Measurements from ENCODE around the gene EIF1AY.
"Not testable (repeated sequence)": the region's sequence is repeated elsewhere in the genome, so short reads cannot be mapped to it uniquely, and the experiment has no call there.

Gene EIF1AY

DNA sequence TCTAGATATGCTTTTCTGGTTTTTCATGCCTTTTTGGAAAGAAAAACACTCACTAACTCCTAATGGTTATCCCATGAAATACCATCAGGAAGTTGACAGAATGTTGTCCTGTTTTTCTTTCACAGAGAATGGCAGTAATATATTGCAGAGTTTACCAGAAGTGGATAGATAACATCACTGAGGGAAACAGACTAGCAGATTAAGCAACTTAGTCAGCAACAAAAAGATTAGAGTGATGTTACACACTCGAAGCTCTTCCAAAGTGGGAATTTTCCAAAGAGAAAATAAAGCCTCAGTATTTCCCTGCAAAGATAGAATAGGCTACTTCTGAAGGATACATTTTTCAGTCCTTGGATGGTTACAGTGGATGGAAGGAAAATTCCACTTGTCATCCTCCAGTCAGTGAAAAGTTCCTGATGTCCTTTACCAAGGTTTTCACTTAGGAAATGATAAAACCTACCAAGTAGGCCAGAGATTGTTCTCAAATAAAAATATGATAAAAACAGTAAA, 31.1 kb upstream of the EIF1AY start:
- no peaks in the 10 kb centered on the region for H3K4me1 ChIP-seq (ENCODE audit: low read depth, poor library complexity, severe bottlenecking)
- no peak overlapping the region for H3K4me3 ChIP-seq (IDR thresholded peaks at IDR 0.05; ENCODE audit: insufficient read depth, low read depth, low read length)
- no peak overlapping the region for H3K27ac ChIP-seq
- no peaks in the 10 kb centered on the region for H3K27me3 ChIP-seq (ENCODE audit: insufficient read depth, low read depth)
- H2AFZ ChIP-seq (ENCODE audit: low read depth): no peak overlapping the region
- no peak overlapping the region for H3K4me2 ChIP-seq
- no peak overlapping the region for H3K9ac ChIP-seq
- H3K79me2 ChIP-seq (ENCODE audit: insufficient read depth, low read depth): no peaks in the 10 kb centered on the region
- TF ChIP-seq CTCF (conservative IDR thresholded peaks at IDR 0.05; ENCODE audit: low read depth, low read length): no peak
- H4K20me1 ChIP-seq (ENCODE audit: insufficient read depth): no peaks in the 10 kb centered on the region
- no peaks in the 10 kb centered on the region for H3K36me3 ChIP-seq (ENCODE audit: insufficient read depth)

DNA sequence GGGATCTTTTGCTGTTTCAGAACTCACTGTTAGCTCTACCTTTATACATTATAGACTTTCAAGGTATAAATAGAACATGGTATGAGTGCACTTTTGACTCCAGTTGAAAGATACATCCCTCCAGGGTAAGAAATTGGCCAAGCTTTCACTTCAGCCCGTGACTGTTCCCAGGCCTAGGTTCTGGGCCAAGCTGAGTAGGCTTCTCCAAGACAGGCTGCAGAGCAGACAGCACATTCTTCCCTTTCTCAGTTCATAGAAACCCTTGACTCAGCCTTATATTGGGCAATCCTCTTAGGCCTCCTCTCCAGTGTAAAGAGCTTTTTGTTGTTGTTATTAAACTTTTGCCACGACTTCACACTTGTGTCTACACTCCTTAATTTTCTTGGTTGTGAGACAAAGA, 29.5 kb upstream of the EIF1AY start:
- H3K79me2 ChIP-seq (ENCODE audit: insufficient read depth, low read depth): no peaks in the 10 kb centered on the region
- no peaks in the 10 kb centered on the region for H3K36me3 ChIP-seq (ENCODE audit: insufficient read depth)
- no peak overlapping the region for H3K9ac ChIP-seq
- no peak overlapping the region for H3K27ac ChIP-seq
- no peaks in the 10 kb centered on the region for H3K4me1 ChIP-seq (ENCODE audit: low read depth, poor library complexity, severe bottlenecking)
- TF ChIP-seq CTCF (conservative IDR thresholded peaks at IDR 0.05; ENCODE audit: low read depth, low read length): no peak
- H3K27me3 ChIP-seq (ENCODE audit: insufficient read depth, low read depth): no peaks in the 10 kb centered on the region
- H3K4me2 ChIP-seq: no peak overlapping the region
- H2AFZ ChIP-seq (ENCODE audit: low read depth): no peak overlapping the region
- no peaks in the 10 kb centered on the region for H4K20me1 ChIP-seq (ENCODE audit: insufficient read depth)
- no peak overlapping the region for H3K4me3 ChIP-seq (IDR thresholded peaks at IDR 0.05; ENCODE audit: insufficient read depth, low read depth, low read length)

- Histone ChIP-seq H3K4me3 (IDR thresholded peaks at IDR 0.05; ENCODE audit: insufficient read depth, low read depth, low read length) (no peak overlapping the region), H3K4me1 (ENCODE audit: low read depth, poor library complexity, severe bottlenecking) (no peaks in the 10 kb centered on the region), H3K79me2 (ENCODE audit: insufficient read depth, low read depth) (no peaks in the 10 kb centered on the region), H2AFZ (ENCODE audit: low read depth) (no peak overlapping the region), H4K20me1 (ENCODE audit: insufficient read depth) (no peaks in the 10 kb centered on the region), H3K27ac (no peak overlapping the region), H3K4me2 (no peak overlapping the region), H3K36me3 (ENCODE audit: insufficient read depth) (no peaks in the 10 kb centered on the region), H3K27me3 (ENCODE audit: insufficient read depth, low read depth) (no peaks in the 10 kb centered on the region), H3K9ac (no peak overlapping the region)
- TF ChIP-seq CTCF (conservative IDR thresholded peaks at IDR 0.05; ENCODE audit: low read depth, low read length): no peak
Measured at GRCh38 chrY:20549289-20549688, 26.3 kb upstream of the EIF1AY start.

GRCh38 chrY:20551840-20552239, 23.7 kb upstream of the EIF1AY start:
- TF ChIP-seq CTCF (conservative IDR thresholded peaks at IDR 0.05; ENCODE audit: low read depth, low read length): no peak
- Histone ChIP-seq H3K27me3 (ENCODE audit: insufficient read depth, low read depth) (no peaks in the 10 kb centered on the region), H3K9ac (no peak overlapping the region), H2AFZ (ENCODE audit: low read depth) (no peak overlapping the region), H3K36me3 (ENCODE audit: insufficient read depth) (no peaks in the 10 kb centered on the region), H3K4me3 (IDR thresholded peaks at IDR 0.05; ENCODE audit: insufficient read depth, low read depth, low read length) (no peak overlapping the region), H3K27ac (no peak overlapping the region), H3K4me2 (no peak overlapping the region), H3K4me1 (ENCODE audit: low read depth, poor library complexity, severe bottlenecking) (no peaks in the 10 kb centered on the region), H4K20me1 (ENCODE audit: insufficient read depth) (no peaks in the 10 kb centered on the region), H3K79me2 (ENCODE audit: insufficient read depth, low read depth) (no peaks in the 10 kb centered on the region)

DNA sequence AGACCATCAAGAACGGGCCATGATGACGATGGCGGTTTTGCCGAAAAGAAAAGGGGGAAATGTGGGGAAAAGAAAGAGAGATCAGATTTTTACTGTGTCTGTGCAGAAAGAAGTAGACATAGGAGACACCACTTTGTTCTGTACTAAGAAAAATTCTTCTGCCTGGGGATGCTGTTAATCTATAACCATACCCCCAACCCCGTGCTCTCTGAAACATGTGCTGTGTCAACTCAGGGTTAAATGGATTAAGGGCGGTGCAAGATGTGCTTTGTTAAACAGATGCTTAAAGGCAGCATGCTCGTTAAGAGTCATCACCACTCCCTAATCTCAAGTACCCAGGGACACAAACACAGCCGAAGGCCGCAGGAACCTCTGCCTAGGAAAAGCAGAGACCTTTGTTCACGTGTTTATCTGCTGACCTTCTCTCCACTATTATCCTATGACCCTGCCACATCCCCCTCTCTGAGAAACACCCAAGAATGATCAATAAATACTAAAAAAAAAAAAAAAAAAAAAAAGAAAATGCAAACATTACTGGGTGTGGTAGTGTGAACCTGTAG, 22.7 kb upstream of the EIF1AY start:
- not testable (repeated sequence) for H3K4me2 ChIP-seq; H3K4me1 ChIP-seq (ENCODE audit: low read depth, poor library complexity, severe bottlenecking); H3K79me2 ChIP-seq (ENCODE audit: insufficient read depth, low read depth); H3K4me3 ChIP-seq (IDR thresholded peaks at IDR 0.05; ENCODE audit: insufficient read depth, low read depth, low read length); H2AFZ ChIP-seq (ENCODE audit: low read depth); H3K27ac ChIP-seq; H3K36me3 ChIP-seq (ENCODE audit: insufficient read depth); H4K20me1 ChIP-seq (ENCODE audit: insufficient read depth); H3K9ac ChIP-seq; H3K27me3 ChIP-seq (ENCODE audit: insufficient read depth, low read depth)

All from KMS-11 (cell line).